Stromal cell of bone marrow (primary cell): Measurements from ENCODE around the gene FHIT.
"Not testable (repeated sequence)": the region's sequence is repeated elsewhere in the genome, so short reads cannot be mapped to it uniquely, and the experiment has no call there.

Experiments
- DNase-seq: peaks from one replicate; pipeline ENCODE4 v3.0.0-alpha.2; 2012; ENCODE audit warnings: low read depth

Gene FHIT

GRCh38 chr3:61226166-61226686 is 25.0 kb downstream of the FHIT start:
- DNase-seq, result no peak

DNA sequence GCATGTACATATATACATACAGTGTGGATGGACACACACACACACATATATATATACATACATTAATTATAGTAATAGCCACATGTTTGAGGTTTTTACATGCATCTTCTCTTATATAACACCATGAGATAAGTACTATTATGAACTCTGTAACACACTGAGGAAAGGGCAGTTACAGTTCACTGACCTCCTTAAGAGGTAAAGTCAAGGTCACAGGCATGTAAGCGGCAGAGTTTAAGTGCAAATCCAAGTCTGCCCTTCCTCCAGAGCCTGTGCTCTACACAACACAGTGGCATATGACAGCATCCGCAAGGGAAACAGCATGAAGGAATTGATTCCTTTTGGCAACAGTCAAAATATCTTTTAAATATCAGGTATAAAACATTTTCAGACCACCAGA is 26.4 kb downstream of the FHIT start:
- DNase-seq, result no peak

- DNase-seq, result no peak
These were observed 27.8 kb downstream of the FHIT start for GRCh38 chr3:61223451-61223850.

GRCh38 chr3:61222467-61222866 is 28.8 kb downstream of the FHIT start:
- no peak for DNase-seq

- DNase-seq, result no peak
These were observed 29.4 kb downstream of the FHIT start for GRCh38 chr3:61221759-61222362.

DNA sequence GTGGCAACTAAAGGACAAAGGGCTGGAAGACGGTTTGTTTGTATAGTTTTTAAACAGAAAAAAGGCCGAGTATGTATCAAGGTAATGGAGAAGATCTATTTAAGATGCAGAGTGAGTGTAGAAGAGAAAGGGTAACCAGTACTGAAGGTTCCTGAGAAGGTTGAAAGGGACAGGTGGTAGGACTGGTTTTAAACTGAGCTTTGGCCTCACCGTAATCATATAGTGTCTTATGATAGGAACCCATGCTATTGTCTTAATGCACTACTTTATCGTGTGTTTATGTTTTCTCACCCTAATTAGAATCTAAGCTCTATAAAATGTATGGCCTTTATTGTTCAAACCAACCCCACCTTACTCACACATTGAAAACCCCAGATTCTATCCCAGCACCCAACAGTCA is 32.7 kb downstream of the FHIT start:
- DNase-seq, result no peak

DNA sequence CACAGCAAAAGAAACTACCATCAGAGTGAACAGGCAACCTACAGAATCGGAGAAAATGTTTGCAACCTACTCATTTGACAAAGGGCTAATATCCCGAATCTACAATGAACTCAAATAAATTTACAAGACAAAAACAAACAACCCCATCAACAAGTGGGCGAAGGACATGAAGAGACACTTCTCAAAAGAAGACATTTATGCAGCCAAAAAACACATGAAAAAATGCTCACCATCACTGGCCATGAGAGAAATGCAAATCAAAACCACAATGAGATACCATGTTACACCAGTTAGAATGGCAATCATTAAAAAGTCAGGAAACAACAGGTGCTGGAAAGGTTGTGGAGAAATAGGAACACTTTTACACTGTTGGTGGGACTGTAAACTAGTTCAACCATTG is 35.1 kb downstream of the FHIT start:
- not testable (repeated sequence) for DNase-seq

DNA sequence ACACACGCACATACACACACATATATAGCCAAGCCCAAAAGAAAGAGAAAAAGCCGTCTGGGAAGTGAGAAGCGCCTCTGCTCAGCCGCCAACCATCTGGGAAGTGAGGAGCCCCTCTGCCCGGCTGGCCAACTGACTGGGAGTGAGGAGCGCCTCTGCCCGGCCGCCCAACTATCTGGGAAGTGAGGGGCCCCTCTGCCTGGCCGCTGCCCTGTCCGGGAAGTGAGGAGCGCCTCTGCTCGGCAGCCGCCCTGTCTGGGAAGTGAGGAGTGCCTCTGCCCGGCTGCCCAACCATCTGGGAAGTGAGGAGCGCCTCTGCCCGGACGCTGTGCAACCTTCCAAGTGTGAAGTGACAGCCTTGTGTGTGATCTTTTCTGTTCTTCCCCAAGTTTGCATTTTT is 49.2 kb downstream of the FHIT start:
- DNase-seq, result no peak

GRCh38 chr3:61201071-61201470 is 50.2 kb downstream of the FHIT start:
- no peak for DNase-seq

GRCh38 chr3:61200270-61200669 is 51.0 kb downstream of the FHIT start:
- no peak for DNase-seq

- no peak for DNase-seq
These were observed 51.4 kb downstream of the FHIT start for GRCh38 chr3:61199843-61200242.

DNA sequence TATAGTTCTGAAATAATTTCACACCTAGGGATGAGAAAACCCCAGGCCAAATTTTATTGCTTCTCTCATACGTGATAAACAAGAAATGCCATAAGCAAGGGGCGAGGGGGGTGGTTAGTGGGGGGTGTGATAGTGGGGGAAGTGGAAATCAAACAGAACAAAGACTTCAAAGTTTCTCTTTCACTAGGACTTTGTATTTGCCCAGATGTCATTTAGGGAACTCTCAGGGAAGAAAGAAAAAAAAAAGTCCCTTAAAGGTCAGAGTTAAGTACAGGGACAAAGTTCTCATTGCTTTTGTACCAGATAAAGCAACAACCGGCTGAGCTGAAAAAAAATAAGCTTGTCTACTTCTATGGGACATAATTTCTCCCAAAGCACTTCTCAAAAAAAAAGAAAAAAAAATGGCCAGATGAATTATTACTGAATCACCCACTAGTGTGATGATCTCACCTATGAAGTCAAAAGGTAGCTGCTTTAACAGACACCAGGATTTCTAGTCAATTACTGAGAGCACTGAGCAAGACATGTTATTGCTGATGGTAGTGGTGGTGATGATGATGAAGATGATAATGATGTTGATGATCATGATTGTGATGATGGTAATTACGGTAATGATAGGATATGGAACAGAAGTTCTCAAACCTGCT is 56.2 kb downstream of the FHIT start:
- DNase-seq, result no peak

GRCh38 chr3:61192222-61192621 is 59.0 kb downstream of the FHIT start:
- no peak for DNase-seq

- not testable (repeated sequence) for DNase-seq
These were observed 61.0 kb downstream of the FHIT start for GRCh38 chr3:61190205-61190604.

DNA sequence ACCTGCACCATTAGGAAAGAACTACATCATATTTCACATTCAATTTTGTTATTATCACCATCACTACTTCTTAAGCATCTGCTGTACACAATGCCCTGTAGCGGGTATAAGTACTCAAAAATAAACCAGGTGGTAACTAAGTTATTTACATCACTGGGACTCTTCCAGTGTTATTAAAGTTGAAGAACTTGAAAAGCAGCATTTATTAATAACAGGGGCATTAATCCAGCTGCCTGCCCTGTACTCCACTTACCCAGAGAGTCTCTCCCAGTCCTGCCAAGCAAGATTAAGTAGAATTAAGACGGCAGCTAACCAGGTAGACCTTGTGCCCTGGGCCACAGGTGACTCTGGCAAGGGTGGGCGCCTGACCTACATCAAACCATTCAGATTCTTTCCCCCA is 65.2 kb downstream of the FHIT start:
- no peak for DNase-seq

DNA sequence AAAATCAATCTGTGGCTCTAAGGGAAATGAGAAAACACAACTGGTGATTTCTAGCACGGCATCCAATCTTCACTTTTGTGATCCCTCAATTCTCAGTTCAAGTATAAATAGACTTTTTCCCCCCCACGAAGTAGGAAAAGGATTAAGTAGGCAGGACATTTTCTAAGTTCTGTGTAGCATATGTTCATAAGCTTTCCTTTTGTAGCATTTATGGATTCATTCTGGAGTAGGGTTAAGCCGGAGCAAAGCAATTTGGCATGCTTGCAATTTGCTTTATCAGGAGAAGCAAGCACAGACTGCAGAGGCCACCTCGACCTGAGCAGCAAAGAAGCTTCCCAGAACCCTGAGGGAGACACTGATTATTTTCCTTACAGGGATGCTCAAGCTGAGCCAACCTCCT is 66.3 kb downstream of the FHIT start:
- DNase-seq, result no peak

GRCh38 chr3:61182662-61183061 is 68.6 kb downstream of the FHIT start:
- DNase-seq, result no peak

DNA sequence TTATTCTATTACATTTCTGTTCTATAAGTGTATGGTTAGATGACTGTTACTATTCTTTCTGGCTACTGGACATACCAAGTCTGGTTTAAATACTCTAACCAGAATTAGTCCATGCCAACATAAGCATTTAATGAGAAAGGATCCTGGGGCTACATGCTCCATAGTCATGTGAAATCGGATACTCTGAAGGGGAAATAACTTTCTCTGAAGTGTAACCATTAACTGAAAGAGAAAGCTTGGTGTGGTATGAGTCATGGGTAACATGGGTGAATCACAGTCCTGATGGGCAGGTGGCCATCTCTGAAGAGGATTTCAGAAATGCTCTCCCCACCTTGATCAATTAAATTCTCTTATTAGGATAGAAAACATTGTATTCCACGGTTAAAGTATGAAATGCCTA is 69.4 kb downstream of the FHIT start:
- peak; percentile 71 for DNase-seq

DNA sequence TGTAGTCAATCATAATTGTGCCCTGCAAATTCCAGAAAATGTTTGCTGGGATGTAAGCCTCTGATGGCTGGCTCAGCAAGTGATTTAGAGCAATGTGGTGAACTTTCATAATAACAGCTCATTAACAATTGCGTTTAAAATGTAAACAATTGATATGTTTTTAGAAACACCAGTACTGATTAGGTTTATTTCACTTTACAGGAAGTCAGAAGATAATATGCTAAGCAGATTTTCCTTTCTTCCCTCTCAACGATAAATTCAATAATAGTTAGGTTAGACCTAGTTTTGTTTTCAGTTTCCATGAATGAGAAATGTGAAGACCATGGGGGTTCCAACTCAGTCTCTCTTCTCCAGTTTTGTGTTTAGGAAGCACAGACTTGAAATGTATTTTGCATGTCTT is 71.0 kb downstream of the FHIT start:
- no peak for DNase-seq

GRCh38 chr3:61178167-61178566 is 73.1 kb downstream of the FHIT start:
- no peak for DNase-seq

DNA sequence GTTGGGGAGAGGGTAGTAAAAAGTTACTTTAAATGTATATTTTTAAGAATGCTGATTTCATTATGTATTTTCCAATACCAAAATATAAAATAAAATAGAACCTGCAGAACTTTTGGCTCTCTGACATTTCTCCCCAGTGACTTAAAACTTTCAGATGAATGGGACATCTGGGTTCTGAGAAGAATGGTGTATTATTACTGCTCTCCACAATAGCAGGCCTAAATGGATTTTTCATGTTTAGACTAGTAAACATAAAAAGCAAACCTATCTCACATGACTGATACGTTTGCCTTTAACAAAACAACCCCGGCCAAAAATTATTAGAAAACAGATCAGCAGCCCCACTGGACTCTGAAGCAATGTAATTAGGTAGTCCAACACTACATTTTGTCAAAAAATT is 73.8 kb downstream of the FHIT start:
- DNase-seq, result no peak

DNA sequence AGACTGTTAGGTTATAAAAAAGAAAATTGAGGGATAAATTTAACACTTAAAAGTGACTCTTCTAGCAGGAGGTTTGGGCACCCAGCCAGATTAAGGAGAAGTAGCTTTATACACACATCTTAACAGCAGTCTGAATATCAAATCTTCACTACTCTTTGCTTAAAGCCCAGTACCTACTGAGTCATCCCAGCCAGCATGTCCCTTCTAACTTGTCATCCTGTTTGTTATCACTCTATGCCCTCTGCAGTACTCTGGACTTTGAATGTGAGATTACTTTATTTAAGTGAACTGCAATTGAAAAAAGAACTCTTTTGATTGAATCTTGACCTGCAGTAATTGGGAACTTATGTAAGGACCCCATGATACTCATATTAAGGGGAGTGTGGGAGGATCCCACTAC is 77.6 kb downstream of the FHIT start:
- DNase-seq, result no peak

DNA sequence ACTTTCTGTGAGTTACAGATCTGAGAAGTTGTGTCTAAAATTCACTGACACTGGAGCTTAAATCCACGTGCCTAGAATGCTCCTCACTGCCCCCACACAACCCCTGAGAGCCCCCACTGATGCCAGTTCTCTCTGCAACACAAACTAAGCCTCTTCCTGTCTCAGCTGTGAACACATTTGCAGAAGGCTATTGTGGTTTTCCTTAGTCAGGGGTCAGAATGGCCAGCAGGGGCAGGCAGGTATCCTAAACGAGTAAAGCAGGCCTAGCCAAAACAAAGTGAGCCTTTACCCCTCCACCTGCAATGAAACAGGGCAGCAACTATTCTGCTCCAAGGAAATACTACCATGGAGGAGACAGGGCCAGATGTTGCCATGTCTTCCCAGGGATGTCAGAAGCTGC is 78.6 kb downstream of the FHIT start:
- DNase-seq, result no peak

- no peak for DNase-seq
These were observed 79.0 kb downstream of the FHIT start for GRCh38 chr3:61172203-61172602.
